ENCODE data around the gene FOS. TPM values are rescaled to one million over a fixed set of nuclear protein-coding genes. Genes with fewer than 3 reads are reported as not detected.

FOS gene
- total RNA-seq, 4 donors from 2014 or later, result 32.1 to 239 (median 121) TPM

DNA sequence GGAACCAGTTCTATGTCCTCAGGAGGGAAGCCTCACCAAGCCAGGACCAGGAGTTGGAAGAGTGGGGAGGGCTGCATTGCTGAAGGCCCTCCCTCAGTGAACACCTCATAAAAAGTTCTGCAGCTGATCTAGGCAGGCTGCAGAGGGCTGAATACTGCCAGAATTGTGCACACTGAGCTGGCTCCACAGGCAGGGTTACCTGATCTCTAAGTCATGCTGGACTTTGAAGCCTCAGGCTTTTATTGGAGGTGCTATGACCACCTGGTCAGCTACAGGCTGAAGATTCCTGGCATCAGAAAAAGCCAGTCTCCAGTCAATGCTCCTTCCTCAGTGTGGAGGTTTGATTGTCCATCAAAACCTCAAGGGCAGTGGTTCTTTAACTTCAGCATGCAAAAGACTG, 39.7 kb downstream of the FOS start:
- intact Hi-C loops (cut with DNase I), result no loop called here
- Histone ChIP-seq H3K4me3 (replicated peaks in 1 of 3) (no peak overlapping the region), H3K27me3 (no peaks in the 10 kb centered on the region), H3K27ac (no peak overlapping the region), H3K9me3 (no peaks in the 10 kb centered on the region), H3K36me3 (no peaks in the 10 kb centered on the region), H3K4me1 (no peaks in the 10 kb centered on the region)
- no peak for DNase-seq
- TF ChIP-seq POLR2A (IDR thresholded peaks at IDR 0.05), result no peak
- TF ChIP-seq, protein P1, sequence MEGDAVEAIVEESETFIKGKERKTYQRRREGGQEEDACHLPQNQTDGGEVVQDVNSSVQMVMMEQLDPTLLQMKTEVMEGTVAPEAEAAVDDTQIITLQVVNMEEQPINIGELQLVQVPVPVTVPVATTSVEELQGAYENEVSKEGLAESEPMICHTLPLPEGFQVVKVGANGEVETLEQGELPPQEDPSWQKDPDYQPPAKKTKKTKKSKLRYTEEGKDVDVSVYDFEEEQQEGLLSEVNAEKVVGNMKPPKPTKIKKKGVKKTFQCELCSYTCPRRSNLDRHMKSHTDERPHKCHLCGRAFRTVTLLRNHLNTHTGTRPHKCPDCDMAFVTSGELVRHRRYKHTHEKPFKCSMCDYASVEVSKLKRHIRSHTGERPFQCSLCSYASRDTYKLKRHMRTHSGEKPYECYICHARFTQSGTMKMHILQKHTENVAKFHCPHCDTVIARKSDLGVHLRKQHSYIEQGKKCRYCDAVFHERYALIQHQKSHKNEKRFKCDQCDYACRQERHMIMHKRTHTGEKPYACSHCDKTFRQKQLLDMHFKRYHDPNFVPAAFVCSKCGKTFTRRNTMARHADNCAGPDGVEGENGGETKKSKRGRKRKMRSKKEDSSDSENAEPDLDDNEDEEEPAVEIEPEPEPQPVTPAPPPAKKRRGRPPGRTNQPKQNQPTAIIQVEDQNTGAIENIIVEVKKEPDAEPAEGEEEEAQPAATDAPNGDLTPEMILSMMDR (IDR thresholded peaks at IDR 0.05), result no peak

DNA sequence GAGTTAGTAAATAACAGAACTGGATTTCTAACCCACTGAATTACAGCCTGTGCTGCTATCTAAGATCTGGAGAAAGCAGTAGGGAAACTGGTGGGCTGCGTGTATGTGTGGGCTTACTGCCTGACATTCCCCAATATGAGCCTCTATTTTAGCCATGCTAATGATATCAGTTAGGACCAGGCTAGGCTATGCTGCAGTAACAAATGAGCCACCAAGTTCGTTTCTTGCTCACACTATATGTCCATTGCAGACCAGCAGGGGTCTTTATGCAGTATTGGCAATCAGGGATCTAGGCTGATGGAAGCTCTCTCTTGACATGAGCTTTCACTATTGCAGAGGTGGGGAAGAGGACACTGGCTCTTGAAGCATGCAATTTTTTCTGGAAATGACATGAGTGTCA, 40.4 kb downstream of the FOS start:
- H3K36me3 ChIP-seq, result no peaks in the 10 kb centered on the region
- intact Hi-C loops (cut with DNase I), result no loop called here
- WGBS, 2 donors, result 95 to 97% methylated on average over 2 of the region's 2 CpGs

DNA sequence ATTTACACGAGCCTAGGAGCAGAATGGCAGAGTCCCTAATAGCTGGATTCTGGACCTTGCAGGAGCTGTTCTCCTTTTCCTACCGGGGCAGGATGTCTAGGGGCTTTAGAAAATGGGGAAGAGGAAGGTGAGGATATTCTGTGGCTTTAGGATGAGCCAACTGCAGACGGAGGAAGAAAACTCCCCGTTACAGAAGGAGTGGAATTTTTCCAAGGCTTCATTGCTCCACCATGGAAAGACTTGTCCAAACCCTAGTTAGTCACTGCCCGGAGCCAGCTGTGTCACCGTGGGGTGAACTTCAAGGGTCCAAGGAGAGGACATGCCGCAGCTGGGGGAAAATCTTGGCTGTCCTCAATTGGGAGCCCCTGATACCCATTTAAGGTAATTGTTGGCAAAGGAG, 41.6 kb downstream of the FOS start:
- H3K27me3 ChIP-seq, result no peaks in the 10 kb centered on the region
- intact Hi-C loops (cut with DNase I), result no loop called here
- H3K27ac ChIP-seq, result no peak overlapping the region
- no peaks in the 10 kb centered on the region for H3K36me3 ChIP-seq
- WGBS, 2 donors, result 40 to 79% methylated on average over 7 of the region's 7 CpGs
- H3K9me3 ChIP-seq, result no peaks in the 10 kb centered on the region
- TF ChIP-seq, protein P1 (IDR thresholded peaks at IDR 0.05), result no peak
- TF ChIP-seq POLR2A (IDR thresholded peaks at IDR 0.05), result no peak
- H3K4me3 ChIP-seq (replicated peaks in 1 of 3), result no peak overlapping the region
- DNase-seq, result no peak
- H3K4me1 ChIP-seq, result no peaks in the 10 kb centered on the region

More for the DNA sequence above, 40.4 kb downstream of the FOS start:
- DNase-seq, result no peak
- H3K27me3 ChIP-seq, result no peaks in the 10 kb centered on the region
- H3K4me1 ChIP-seq, result no peaks in the 10 kb centered on the region
- TF ChIP-seq, protein P1 (IDR thresholded peaks at IDR 0.05), result no peak
- no peak for TF ChIP-seq POLR2A (IDR thresholded peaks at IDR 0.05)
- H3K9me3 ChIP-seq, result no peaks in the 10 kb centered on the region
- H3K4me3 ChIP-seq (replicated peaks in 1 of 3), result no peak overlapping the region
- H3K27ac ChIP-seq, result no peak overlapping the region

- DNase-seq, result no peak
- Histone ChIP-seq H3K27me3 (no peaks in the 10 kb centered on the region), H3K4me3 (replicated peaks in 1 of 3) (no peak overlapping the region), H3K27ac (no peak overlapping the region), H3K36me3 (no peaks in the 10 kb centered on the region), H3K4me1 (no peaks in the 10 kb centered on the region), H3K9me3 (no peaks in the 10 kb centered on the region)
- TF ChIP-seq, protein P1 (IDR thresholded peaks at IDR 0.05), result no peak
- TF ChIP-seq POLR2A (IDR thresholded peaks at IDR 0.05), result no peak
- WGBS, 2 donors, result 75 to 100% methylated on average over 1 of the region's 1 CpG
- intact Hi-C loops (cut with DNase I), result no loop called here
Measured at GRCh38 chr14:75322746-75323145, 44.1 kb downstream of the FOS start.

DNA sequence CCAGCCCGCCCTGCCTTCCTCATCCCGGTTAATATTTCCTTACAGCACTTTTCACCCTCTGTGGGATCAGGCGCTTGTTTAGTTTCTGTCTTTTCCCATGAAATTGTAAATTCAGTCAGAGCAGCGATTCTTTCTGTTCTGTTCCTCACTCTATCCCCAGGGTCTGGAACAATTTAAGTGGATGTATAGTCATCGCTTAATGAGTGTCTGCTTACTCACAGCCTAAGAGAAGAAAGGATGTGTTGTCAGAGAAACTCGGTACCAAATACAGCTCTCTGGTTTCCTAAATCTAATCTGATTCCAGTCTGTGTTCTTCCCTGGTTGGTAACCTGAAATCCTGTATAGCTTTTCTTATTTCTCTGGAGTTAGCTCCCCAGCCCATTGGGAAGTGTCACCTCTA, 44.9 kb downstream of the FOS start:
- 60 to 71% methylated on average over 6 of the region's 6 CpGs for WGBS, 2 donors

More for the DNA sequence above, 44.9 kb downstream of the FOS start:
- Histone ChIP-seq H3K27me3 (no peaks in the 10 kb centered on the region), H3K27ac (no peak overlapping the region), H3K9me3 (no peaks in the 10 kb centered on the region), H3K36me3 (no peaks in the 10 kb centered on the region), H3K4me1 (no peaks in the 10 kb centered on the region), H3K4me3 (replicated peaks in 1 of 3) (no peak overlapping the region)
- TF ChIP-seq, protein P1 (IDR thresholded peaks at IDR 0.05), result no peak
- TF ChIP-seq POLR2A (IDR thresholded peaks at IDR 0.05), result no peak
- DNase-seq, result no peak
- intact Hi-C loops (cut with DNase I), result no loop called here

All from thyroid gland (tissue), 4 donors.